Testis (tissue), 2 donors: Measurements from ENCODE around the gene SPAG9.

Source experiments
- CTCF ChIP-seq, 3 experiments: fragments of 450-650 bp in 2 of 3; fragments of 200-600 bp in 1 of 3; sonication (generic) in 1 of 3; IDR thresholded peaks; one replicate each; pipeline ENCODE4 v1.5.1; 2016 to 2019; ENCODE audit warnings: antibody characterized with exemption in 3 of 3, mild to moderate bottlenecking in 2 of 3, moderate library complexity in 1 of 3
- POLR2A ChIP-seq: fragments of 450-650 bp; IDR thresholded peaks from one replicate; pipeline ENCODE4 v1.6.1; 2017; ENCODE audit warnings: antibody characterized with exemption, mild to moderate bottlenecking, moderate library complexity

- TF ChIP-seq CTCF (IDR thresholded peaks at IDR 0.05) = no peak
- TF ChIP-seq POLR2A = no peak
Measured at GRCh38 chr17:51004249-51004648, 116.4 kb downstream of the SPAG9 start.
